Gastroesophageal sphincter (tissue), 4 donors: ENCODE data around the gene BCDIN3D. TPM values are rescaled to one million over a fixed set of nuclear protein-coding genes. Genes with fewer than 3 reads are reported as not detected.

Source experiments
- ATAC-seq: fragments of 150-250 bp; one replicate; pipeline ENCODE4 v1.9.1; 2016; ENCODE audit warnings: mild to moderate bottlenecking, moderate library complexity
- H3K27ac ChIP-seq, 4 donors: fragments of 200-600 bp; sonication (generic) in 3 of 4; 1 replicate in 3 of 4; 2 replicates in 1 of 4; pipeline ENCODE4 v1.5.1; 2016 to 2019
- H3K27me3 ChIP-seq: fragments of 200-600 bp; sonication (generic); one replicate; pipeline ENCODE4 v1.5.1; 2019
- H3K36me3 ChIP-seq, 2 donors: fragments of 200-600 bp; sonication (generic); one replicate each; pipeline ENCODE4 v1.5.1; 2019; ENCODE audit warnings: control low read depth in 1 of 2
- H3K4me1 ChIP-seq, 3 donors: fragments of 200-600 bp; sonication (generic); 1 replicate in 2 of 3; 2 replicates in 1 of 3; pipeline ENCODE4 v1.5.1; 2016 to 2019; ENCODE audit warnings: control low read depth in 2 of 3
- H3K4me3 ChIP-seq, 2 donors: fragments of 200-600 bp; sonication (generic); one replicate each; pipeline ENCODE4 v1.5.1; 2019; ENCODE audit warnings: mild to moderate bottlenecking in 1 of 2, moderate library complexity in 1 of 2
- H3K9me3 ChIP-seq, 3 donors: fragments of 200-600 bp; sonication (generic); one replicate each; pipeline ENCODE4 v1.5.1; 2017 to 2019; ENCODE audit warnings: control low read depth in 2 of 3
- EP300 ChIP-seq: sonication (generic); formaldehyde crosslinking; IDR thresholded peaks from one replicate; pipeline ENCODE4 v1.6.1; 2017; ENCODE audit warnings: antibody characterized with exemption, mild to moderate bottlenecking
- POLR2A ChIP-seq, 2 donors: fragments of 450-650 bp; IDR thresholded peaks; one replicate each; pipeline ENCODE4 v1.6.1; 2017; ENCODE audit warnings: antibody characterized with exemption in 2 of 2, mild to moderate bottlenecking in 2 of 2, moderate library complexity in 1 of 2
- POLR2AphosphoS5 ChIP-seq: sonication (generic); formaldehyde crosslinking; IDR thresholded peaks from one replicate; pipeline ENCODE4 v1.6.1; 2017; ENCODE audit warnings: antibody characterized with exemption
- WGBS, 2 donors: methylation state at CpG; one replicate each; pipeline ENCODE4 v1.1.5; 2018; ENCODE audit warnings: low coverage in 1 of 2; 5-methylcytosine and 5-hydroxymethylcytosine counted together
- total RNA-seq, 4 donors: library from RNA; depleted of rRNA; stranded (reverse); fragments of >200 nt; gene quantifications; one replicate each; pipeline ENCODE4 v1.1.0, GENCODE V29; 2016
- TF ChIP-seq, protein P1 (sequence below), 4 experiments: fragments of 200-600 bp in 2 of 4; fragments of 450-650 bp in 2 of 4; sonication (generic) in 1 of 4; IDR thresholded peaks; one replicate each; pipeline ENCODE4 v1.5.1; 2017 to 2019; ENCODE audit warnings: antibody characterized with exemption in 4 of 4, mild to moderate bottlenecking in 2 of 4, moderate library complexity in 2 of 4

The BCDIN3D gene
- total RNA-seq, 4 donors from 2014 or later: 2.6 to 4.7 (median 3.4) TPM

- Histone ChIP-seq H3K4me3 (no peak overlapping the region), H3K27ac (peak overlapping the region in 1 of 4 donors; percentile 25), H3K27me3 (no peaks in the 10 kb centered on the region), H3K36me3 (peaks cover 0 to 100% of the 10 kb centered on the region in 2 donors), H3K9me3 (no peaks in the 10 kb centered on the region), H3K4me1 (peaks cover 0 to 10% (median 0%) of the 10 kb centered on the region in 3 donors)
- no peak for ATAC-seq
- WGBS, 2 donors: 75 to 78% methylated on average over 5 to 6 of the region's 11 CpGs
- no peak for TF ChIP-seq EP300
- TF ChIP-seq, protein P1, sequence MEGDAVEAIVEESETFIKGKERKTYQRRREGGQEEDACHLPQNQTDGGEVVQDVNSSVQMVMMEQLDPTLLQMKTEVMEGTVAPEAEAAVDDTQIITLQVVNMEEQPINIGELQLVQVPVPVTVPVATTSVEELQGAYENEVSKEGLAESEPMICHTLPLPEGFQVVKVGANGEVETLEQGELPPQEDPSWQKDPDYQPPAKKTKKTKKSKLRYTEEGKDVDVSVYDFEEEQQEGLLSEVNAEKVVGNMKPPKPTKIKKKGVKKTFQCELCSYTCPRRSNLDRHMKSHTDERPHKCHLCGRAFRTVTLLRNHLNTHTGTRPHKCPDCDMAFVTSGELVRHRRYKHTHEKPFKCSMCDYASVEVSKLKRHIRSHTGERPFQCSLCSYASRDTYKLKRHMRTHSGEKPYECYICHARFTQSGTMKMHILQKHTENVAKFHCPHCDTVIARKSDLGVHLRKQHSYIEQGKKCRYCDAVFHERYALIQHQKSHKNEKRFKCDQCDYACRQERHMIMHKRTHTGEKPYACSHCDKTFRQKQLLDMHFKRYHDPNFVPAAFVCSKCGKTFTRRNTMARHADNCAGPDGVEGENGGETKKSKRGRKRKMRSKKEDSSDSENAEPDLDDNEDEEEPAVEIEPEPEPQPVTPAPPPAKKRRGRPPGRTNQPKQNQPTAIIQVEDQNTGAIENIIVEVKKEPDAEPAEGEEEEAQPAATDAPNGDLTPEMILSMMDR (IDR thresholded peaks at IDR 0.05): no peak
- TF ChIP-seq POLR2AphosphoS5: no peak
- TF ChIP-seq POLR2A (IDR thresholded peaks at IDR 0.05): no peak
Observed at GRCh38 chr12:49800421-49801140, 42.3 kb downstream of the BCDIN3D start.

DNA sequence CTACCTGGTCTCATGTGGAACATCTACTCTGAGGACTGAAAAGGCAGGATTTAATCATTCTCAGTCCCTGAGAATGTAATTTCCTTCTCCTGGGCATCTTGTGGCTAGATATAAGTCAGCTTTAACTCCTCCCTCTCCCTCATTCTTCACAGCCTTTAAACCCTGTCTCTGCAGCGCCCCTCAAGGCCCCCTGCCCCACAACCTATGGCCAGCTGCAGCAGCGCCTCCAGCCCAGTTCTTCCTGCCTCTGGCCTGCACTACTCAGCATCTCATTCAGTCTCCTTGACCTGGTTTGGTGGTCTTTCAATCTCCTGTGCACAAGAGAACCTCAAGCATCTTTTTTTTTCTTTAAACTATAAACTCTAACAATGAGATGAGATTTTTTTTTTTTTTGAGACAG, 44.0 kb downstream of the BCDIN3D start:
- no peaks in the 10 kb centered on the region for H3K9me3 ChIP-seq
- no peak overlapping the region for H3K27ac ChIP-seq
- H3K27me3 ChIP-seq: no peaks in the 10 kb centered on the region
- WGBS, 2 donors: 62 to 76% methylated on average over 2 of the region's 2 CpGs
- H3K4me1 ChIP-seq: peaks cover 0 to 10% (median 0%) of the 10 kb centered on the region in 3 donors
- peaks cover 0 to 96% of the 10 kb centered on the region in 2 donors for H3K36me3 ChIP-seq
- no peak overlapping the region for H3K4me3 ChIP-seq
- no peak for TF ChIP-seq EP300
- no peak for TF ChIP-seq POLR2AphosphoS5
- no peak for TF ChIP-seq POLR2A (IDR thresholded peaks at IDR 0.05)
- TF ChIP-seq, protein P1 (IDR thresholded peaks at IDR 0.05): no peak
- no peak for ATAC-seq

DNA sequence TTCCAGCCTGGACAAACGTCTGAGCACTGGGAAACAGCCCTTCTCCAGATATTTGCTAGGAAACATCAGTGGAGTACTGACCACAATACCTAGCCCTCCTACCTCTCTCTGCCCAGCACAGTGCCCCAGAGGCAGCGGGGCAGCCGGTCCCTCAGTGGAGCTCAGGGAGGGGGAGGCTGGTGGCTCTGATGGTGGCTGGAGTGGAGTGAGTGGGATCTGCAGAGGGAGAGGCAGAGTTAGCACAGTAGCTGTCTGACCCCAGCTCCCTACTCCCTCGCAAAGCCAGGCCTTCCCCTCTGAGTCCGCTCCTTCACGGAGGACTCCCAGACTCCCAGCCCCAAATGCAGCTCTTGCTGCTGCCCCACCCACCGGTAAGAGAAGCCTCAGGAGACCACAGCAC, 44.7 kb downstream of the BCDIN3D start:
- peaks cover 0 to 95% of the 10 kb centered on the region in 2 donors for H3K36me3 ChIP-seq
- H3K27ac ChIP-seq: no peak overlapping the region
- H3K27me3 ChIP-seq: no peaks in the 10 kb centered on the region
- 75% methylated on average over 3 of the region's 7 CpGs; no CpG with 5 or more reads in 1 of the 2 donors for WGBS, 2 donors
- H3K4me3 ChIP-seq: no peak overlapping the region
- H3K4me1 ChIP-seq: peaks cover 0 to 10% (median 0%) of the 10 kb centered on the region in 3 donors
- no peak for ATAC-seq
- no peaks in the 10 kb centered on the region for H3K9me3 ChIP-seq
- TF ChIP-seq POLR2A (IDR thresholded peaks at IDR 0.05): no peak
- no peak for TF ChIP-seq POLR2AphosphoS5
- TF ChIP-seq, protein P1 (IDR thresholded peaks at IDR 0.05): no peak
- no peak for TF ChIP-seq EP300

GRCh38 chr12:49797449-49797776, 45.5 kb downstream of the BCDIN3D start:
- ATAC-seq: no peak
- H3K36me3 ChIP-seq: peaks cover 0 to 95% of the 10 kb centered on the region in 2 donors
- H3K9me3 ChIP-seq: no peaks in the 10 kb centered on the region
- H3K27me3 ChIP-seq: no peaks in the 10 kb centered on the region
- peaks cover 0 to 10% (median 0%) of the 10 kb centered on the region in 3 donors for H3K4me1 ChIP-seq
- 100% methylated on average over 1 of the region's 2 CpGs; no CpG with 5 or more reads in 1 of the 2 donors for WGBS, 2 donors
- no peak for TF ChIP-seq POLR2A (IDR thresholded peaks at IDR 0.05)
- H3K4me3 ChIP-seq: no peak overlapping the region
- no peak overlapping the region for H3K27ac ChIP-seq

DNA sequence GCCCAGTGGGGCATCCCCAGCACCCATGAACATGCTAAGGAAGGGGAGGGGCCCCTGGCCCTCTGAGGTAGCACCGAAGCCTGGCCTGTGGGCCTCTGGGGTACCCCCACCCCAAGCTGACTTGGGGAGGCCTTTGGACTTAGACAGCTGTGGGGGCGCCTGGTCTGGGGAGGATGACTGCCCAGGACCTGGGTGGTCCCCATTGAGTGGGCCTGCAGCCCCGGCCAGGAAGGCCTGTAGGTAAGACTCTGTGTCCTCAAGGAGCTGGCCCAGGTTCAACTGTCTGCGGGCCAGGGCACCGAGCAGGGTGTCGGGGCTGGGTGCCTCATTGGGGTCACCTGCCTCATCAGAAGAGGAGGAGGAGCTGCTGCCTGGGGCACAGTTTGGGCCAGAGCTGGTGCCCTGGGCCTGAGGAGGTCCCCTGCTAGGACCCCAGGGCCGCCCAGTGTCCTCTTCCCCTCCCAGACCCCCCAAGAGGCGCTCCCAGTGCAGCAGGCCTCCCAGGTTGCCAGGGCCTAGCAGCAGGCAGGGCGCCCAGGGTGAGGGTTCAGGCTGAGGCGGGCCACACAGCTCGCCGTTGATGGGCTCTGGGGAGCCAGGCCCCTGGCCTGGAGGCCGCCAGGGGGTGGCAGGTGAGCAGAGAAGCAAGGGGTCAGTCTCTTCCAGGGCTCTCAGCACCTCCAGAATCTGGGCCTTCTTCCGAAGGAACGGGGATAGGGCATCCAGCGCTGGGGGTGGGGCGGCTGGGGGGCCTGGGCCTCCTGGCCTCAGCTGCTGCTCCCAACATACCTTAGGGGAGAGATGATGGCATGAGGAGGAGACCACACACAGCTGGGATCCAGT, 46.1 kb downstream of the BCDIN3D start:
- Histone ChIP-seq H3K9me3 (no peaks in the 10 kb centered on the region), H3K4me1 (peaks cover 0 to 10% (median 0%) of the 10 kb centered on the region in 3 donors), H3K36me3 (peaks cover 0 to 95% of the 10 kb centered on the region in 2 donors), H3K4me3 (no peak overlapping the region), H3K27me3 (no peaks in the 10 kb centered on the region), H3K27ac (no peak overlapping the region)
- TF ChIP-seq POLR2A (IDR thresholded peaks at IDR 0.05) (no peak), POLR2AphosphoS5 (no peak), EP300 (no peak)
- TF ChIP-seq, protein P1 (IDR thresholded peaks at IDR 0.05): no peak
- no CpG with 5 or more reads among the region's 17 CpGs for WGBS, 2 donors
- no peak for ATAC-seq
